Stomach (tissue), 4 donors: ENCODE measurements around the gene FAM89A.

Experiments
- CTCF ChIP-seq, 7 experiments: fragments of 450-650 bp in 4 of 7; fragments of 200-600 bp in 3 of 7; sonication (generic) in 3 of 7; IDR thresholded peaks; one replicate each; pipeline ENCODE4 v1.5.1; 2016 to 2019; ENCODE audit warnings: antibody characterized with exemption in 7 of 7, control low read depth in 2 of 7, mild to moderate bottlenecking in 1 of 7
- POLR2AphosphoS5 ChIP-seq, 3 donors: sonication (generic); formaldehyde crosslinking; IDR thresholded peaks; one replicate each; pipeline ENCODE4 v1.6.1; 2016; ENCODE audit warnings: antibody characterized with exemption in 3 of 3

DNA sequence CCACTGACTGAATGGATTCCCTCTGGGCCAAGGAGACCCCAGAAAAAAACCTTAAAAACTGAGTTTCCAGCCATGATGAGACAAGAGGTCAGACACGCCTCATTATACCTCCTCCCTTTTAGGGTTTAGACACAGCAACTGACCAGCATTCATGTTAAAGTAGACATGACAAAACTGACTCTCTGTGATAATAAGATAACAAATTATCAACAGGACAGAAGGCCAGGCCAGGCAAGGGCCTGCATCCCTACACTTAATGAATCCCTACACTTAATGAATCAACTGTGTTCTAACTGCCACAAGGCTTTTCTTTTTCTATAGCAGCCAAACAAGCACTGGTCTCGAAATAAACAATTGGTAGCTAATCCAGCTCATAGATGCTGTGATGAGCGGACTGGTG is 33.3 kb upstream of the FAM89A start:
- TF ChIP-seq CTCF (IDR thresholded peaks at IDR 0.05): no peak
- no peak for TF ChIP-seq POLR2AphosphoS5 (IDR thresholded peaks at IDR 0.05)
